Mesothelial cell of epicardium (in vitro differentiated cells): ENCODE data around the gene CTXN3. TPM values are rescaled to one million over a fixed set of nuclear protein-coding genes. Genes with fewer than 3 reads are reported as not detected.

ENCODE experiments used
- DNase-seq, 2 experiments: peaks; one replicate each; pipeline ENCODE4 v3.0.0; 2021; ENCODE audit warnings: low spot score in 2 of 2; ENCODE audit not compliant: unreplicated experiment in 2 of 2
- H3K27ac Mint-ChIP-seq: 2 replicates; pipeline ENCODE4 v1.8.0; 2021; ENCODE audit warnings: mixed read lengths
- H3K27me3 Mint-ChIP-seq: 2 replicates; pipeline ENCODE4 v1.8.0; 2021; ENCODE audit warnings: low read depth, mixed read lengths
- H3K36me3 Mint-ChIP-seq: 2 replicates; pipeline ENCODE4 v1.8.0; 2021; ENCODE audit warnings: mixed read lengths
- H3K4me1 Mint-ChIP-seq: 2 replicates; pipeline ENCODE4 v1.8.0; 2021; ENCODE audit warnings: mixed read lengths
- H3K4me3 Mint-ChIP-seq: 2 replicates; pipeline ENCODE4 v1.8.0; 2021; ENCODE audit warnings: mild to moderate bottlenecking, moderate library complexity, mixed read lengths
- H3K9me3 Mint-ChIP-seq: 2 replicates; pipeline ENCODE4 v1.8.0; 2021; ENCODE audit warnings: mixed read lengths
- CTCF ChIP-seq: fragments of 200-600 bp; sonication (generic); IDR thresholded peaks from one replicate; pipeline ENCODE4 v1.5.0; 2021; ENCODE audit warnings: antibody characterized with exemption; ENCODE audit not compliant: unreplicated experiment
- total RNA-seq: library from RNA; stranded (reverse); gene quantifications from 3 replicates; pipeline ENCODE4 v1.2.1, GENCODE V29; 2021

The CTXN3 gene
- total RNA-seq, 1 donor from 2014 or later = not detected

- Mint-ChIP-seq H3K9me3 (no peaks in the 10 kb centered on the region), H3K27me3 (no peaks in the 10 kb centered on the region), H3K27ac (no peak overlapping the region), H3K4me1 (peaks cover 5% of the 10 kb centered on the region), H3K4me3 (no peak overlapping the region), H3K36me3 (no peaks in the 10 kb centered on the region)
- no peak for TF ChIP-seq CTCF
- DNase-seq = no peak
Observed at GRCh38 chr5:127700237-127700766, 51.4 kb downstream of the CTXN3 start.

DNA sequence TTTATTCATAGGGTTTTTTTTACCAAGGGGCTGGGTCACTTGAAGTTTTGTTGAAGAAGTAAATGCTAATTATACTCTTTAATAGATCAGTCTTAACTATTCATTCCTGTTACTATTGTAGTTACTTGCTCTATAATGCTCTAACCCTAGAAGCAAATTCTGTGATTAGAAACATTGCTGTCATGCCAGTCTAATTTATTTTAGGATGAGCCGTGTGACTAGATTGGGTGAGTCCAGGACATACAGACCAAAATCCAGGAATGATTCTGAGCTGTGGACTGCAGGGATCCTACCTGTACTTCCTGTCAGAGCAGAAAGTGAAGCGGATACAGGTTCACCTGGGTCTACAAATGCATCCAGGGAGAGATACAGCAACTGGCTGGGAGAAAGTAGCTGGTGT lies 53.6 kb downstream of the CTXN3 start:
- Mint-ChIP-seq H3K36me3 (no peaks in the 10 kb centered on the region), H3K4me3 (no peak overlapping the region), H3K27me3 (no peaks in the 10 kb centered on the region), H3K27ac (no peak overlapping the region), H3K4me1 (peaks cover 5% of the 10 kb centered on the region), H3K9me3 (no peaks in the 10 kb centered on the region)
- TF ChIP-seq CTCF = no peak
- DNase-seq = no peak

- H3K4me1 Mint-ChIP-seq = peaks cover 5% of the 10 kb centered on the region
- H3K27ac Mint-ChIP-seq = no peak within 1 kb of the TSS
- no peaks in the 10 kb centered on the region for H3K27me3 Mint-ChIP-seq
- no peak within 1 kb of the TSS for H3K4me3 Mint-ChIP-seq
- H3K9me3 Mint-ChIP-seq = no peaks in the 10 kb centered on the region
- no peak for TF ChIP-seq CTCF
- no peaks in the 10 kb centered on the region for H3K36me3 Mint-ChIP-seq
- DNase-seq = no peak
Observed at GRCh38 chr5:127702926-127703561, 54.2 kb downstream of the CTXN3 start, which contains the start of gene CCDC192. CCDC192 (plus strand) TSS chr5:127703391; CDS start chr5:127703446, 55 bp downstream.

DNA sequence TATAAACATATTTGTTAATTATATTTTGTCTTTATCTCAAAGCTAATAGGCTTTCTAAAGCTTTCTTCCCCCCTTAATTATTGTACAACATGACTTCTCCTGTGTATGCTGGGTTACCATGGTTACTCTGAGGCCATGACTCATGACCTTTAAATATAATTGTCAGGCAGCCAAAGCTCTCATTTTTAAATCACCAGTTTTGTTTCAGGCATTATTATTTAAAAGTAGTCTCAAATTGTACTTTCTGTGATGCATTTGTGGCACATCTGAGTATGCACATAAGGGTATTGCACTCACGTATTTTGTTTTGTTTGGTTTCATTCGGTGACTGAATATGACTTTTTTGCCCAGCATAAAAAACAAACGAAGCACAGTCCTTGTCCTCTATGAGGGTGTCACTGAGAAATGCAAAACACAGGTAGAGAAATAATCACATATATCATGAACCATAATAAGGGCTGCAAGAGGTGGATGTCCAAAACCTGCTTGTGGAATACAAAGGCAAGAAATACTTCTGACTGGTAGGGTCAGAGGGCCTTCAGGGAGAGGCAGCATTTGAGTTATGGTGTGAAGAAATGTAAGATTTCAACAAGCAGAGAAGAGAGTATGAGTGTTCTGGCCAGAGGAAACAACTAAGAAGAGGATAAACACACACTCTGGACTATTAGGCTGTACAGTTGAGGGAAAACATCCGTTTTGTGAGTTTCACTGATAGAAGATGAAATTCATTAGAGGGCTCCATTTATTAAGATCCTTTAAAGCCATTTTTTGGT lies 56.4 kb downstream of the CTXN3 start:
- Mint-ChIP-seq H3K36me3 (no peaks in the 10 kb centered on the region), H3K9me3 (no peaks in the 10 kb centered on the region), H3K4me1 (peaks cover 5% of the 10 kb centered on the region), H3K27ac (no peak overlapping the region), H3K27me3 (no peaks in the 10 kb centered on the region), H3K4me3 (no peak overlapping the region)
- TF ChIP-seq CTCF = no peak
- no peak for DNase-seq

DNA sequence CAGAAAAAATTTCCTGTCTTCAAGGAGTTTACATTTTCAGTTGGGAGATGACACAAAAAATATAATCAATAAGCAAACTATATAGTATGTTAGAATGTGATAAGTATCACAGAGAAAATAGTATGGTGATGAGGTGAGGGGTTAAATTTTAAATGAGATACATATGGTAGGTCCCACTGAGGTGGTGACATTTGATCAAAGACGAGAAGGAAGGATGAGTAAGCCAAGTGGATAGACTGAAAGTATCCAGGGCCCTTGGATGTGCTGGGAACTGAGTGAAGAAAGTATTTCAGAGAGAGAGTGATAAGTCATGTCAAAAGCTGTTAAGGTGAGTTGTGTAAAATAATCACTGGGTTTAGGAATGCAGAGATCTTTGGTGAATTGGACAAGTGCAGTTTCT lies 57.8 kb downstream of the CTXN3 start:
- H3K4me3 Mint-ChIP-seq = no peak overlapping the region
- DNase-seq = no peak
- no peak for TF ChIP-seq CTCF
- H3K36me3 Mint-ChIP-seq = no peaks in the 10 kb centered on the region
- H3K27ac Mint-ChIP-seq = no peak overlapping the region
- peaks cover 2% of the 10 kb centered on the region for H3K4me1 Mint-ChIP-seq
- H3K9me3 Mint-ChIP-seq = no peaks in the 10 kb centered on the region
- H3K27me3 Mint-ChIP-seq = no peaks in the 10 kb centered on the region
